GM12891 (cell line): ENCODE measurements around the gene IGDCC3.

Experiments used
- DNase-seq: peaks from one replicate; pipeline ENCODE4 v3.0.0; 2011; ENCODE audit warnings: low spot score; ENCODE audit not compliant: insufficient read length
- FAIRE-seq: peaks from 2 replicates; lab custom pipeline; 2011; peaks lifted over from hg19 to GRCh38; lab: Jason Lieb, UNC
- PAX5 ChIP-seq: IDR thresholded peaks from 2 replicates; pipeline ENCODE4 v1.6.1; 2011; ENCODE audit warnings: low read length, moderate library complexity, mild to moderate bottlenecking; ENCODE audit not compliant: insufficient read depth, severe bottlenecking
- POLR2A ChIP-seq: IDR thresholded peaks from 2 replicates; pipeline ENCODE4 v1.6.1; 2011; ENCODE audit warnings: low read depth, low read length, control low read depth
- POLR2AphosphoS5 ChIP-seq: IDR thresholded peaks from 2 replicates; pipeline ENCODE4 v1.6.1; 2011; ENCODE audit warnings: low read depth, low read length, control low read depth
- POU2F2 ChIP-seq: IDR thresholded peaks from 2 replicates; pipeline ENCODE4 v1.6.1; 2011; ENCODE audit warnings: low read depth, mild to moderate bottlenecking, control low read depth, low read length, moderate library complexity
- SPI1 ChIP-seq: IDR thresholded peaks from 2 replicates; pipeline ENCODE4 v1.6.1; 2011; ENCODE audit warnings: low read depth, low read length, control low read depth
- TAF1 ChIP-seq: IDR thresholded peaks from 2 replicates; pipeline ENCODE4 v1.6.1; 2011; ENCODE audit warnings: low read depth, low read length, control low read depth

Gene IGDCC3

GRCh38 chr15:65310431-65311137 lies 67.2 kb downstream of the IGDCC3 start:
- TF ChIP-seq POU2F2 (no peak), PAX5 (no peak), SPI1 (no peak), POLR2A (no peak), POLR2AphosphoS5 (no peak), TAF1 (no peak)
- no peak for FAIRE-seq
- no peak for DNase-seq

- TF ChIP-seq POLR2AphosphoS5 (no peak), SPI1 (no peak), TAF1 (no peak), POLR2A (no peak), POU2F2 (no peak), PAX5 (no peak)
- no peak for DNase-seq
- FAIRE-seq: no peak
These were observed 67.9 kb downstream of the IGDCC3 start for GRCh38 chr15:65309882-65310418.

GRCh38 chr15:65307978-65308377 lies 69.8 kb downstream of the IGDCC3 start:
- no peak for TF ChIP-seq TAF1
- TF ChIP-seq POU2F2: no peak
- no peak for TF ChIP-seq SPI1
- no peak for FAIRE-seq
- no peak for DNase-seq

- FAIRE-seq (no peak), DNase-seq (no peak)
- TF ChIP-seq POLR2AphosphoS5 (no peak), POLR2A (no peak), SPI1 (no peak), POU2F2 (no peak), TAF1 (no peak), PAX5 (no peak)
These were observed 71.3 kb downstream of the IGDCC3 start for GRCh38 chr15:65306551-65306950.

- TF ChIP-seq TAF1 (no peak), POU2F2 (no peak), PAX5 (no peak), POLR2AphosphoS5 (no peak), POLR2A (no peak), SPI1 (no peak)
- DNase-seq: no peak
- FAIRE-seq: no peak
These were observed 72.0 kb downstream of the IGDCC3 start for GRCh38 chr15:65305776-65306175.

- DNase-seq: no peak
- FAIRE-seq: no peak
- TF ChIP-seq TAF1 (no peak), POLR2A (peak; percentile 51; the same call in 1 of the 2 replicates)
These were observed 72.5 kb downstream of the IGDCC3 start for GRCh38 chr15:65305150-65305758.

GRCh38 chr15:65304381-65305149 lies 73.2 kb downstream of the IGDCC3 start, which contains the start of gene RNU5B-1:
Gene RNU5B-1, plus strand, starts transcription at chr15:65304677.
- FAIRE-seq (peak; percentile 88), DNase-seq (no peak)
- peak; percentile 59 for TF ChIP-seq PAX5
- TF ChIP-seq TAF1: peak; percentile 71; the same call in 1 of the 2 replicates
- TF ChIP-seq POLR2AphosphoS5: peak; percentile 100
- peak; percentile 100 for TF ChIP-seq POLR2A
- TF ChIP-seq POU2F2: peak; percentile 99
- peak; percentile 49; the same call in 1 of the 2 replicates for TF ChIP-seq SPI1

GRCh38 chr15:65303687-65304380 lies 74.0 kb downstream of the IGDCC3 start:
- TF ChIP-seq PAX5 (no peak), TAF1 (no peak), POLR2A (no peak), POU2F2 (no peak)
- DNase-seq: no peak
- no peak for FAIRE-seq

- TF ChIP-seq POU2F2 (no peak), TAF1 (no peak), POLR2AphosphoS5 (no peak), PAX5 (no peak), POLR2A (no peak), SPI1 (no peak)
- DNase-seq (no peak), FAIRE-seq (no peak)
These were observed 75.7 kb downstream of the IGDCC3 start for GRCh38 chr15:65302061-65302460.
